COLO829 (cell line): ENCODE measurements around the gene TNRC6C.
"Not testable (repeated sequence)": the region's sequence is repeated elsewhere in the genome, so short reads cannot be mapped to it uniquely, and the experiment has no call there.

Source experiments
- DNase-seq: peaks from one replicate; pipeline ENCODE4 v3.0.0; 2012; ENCODE audit warnings: low spot score

The TNRC6C gene

GRCh38 chr17:78043031-78043430 lies 84.5 kb downstream of the TNRC6C start:
- DNase-seq: no peak

DNA sequence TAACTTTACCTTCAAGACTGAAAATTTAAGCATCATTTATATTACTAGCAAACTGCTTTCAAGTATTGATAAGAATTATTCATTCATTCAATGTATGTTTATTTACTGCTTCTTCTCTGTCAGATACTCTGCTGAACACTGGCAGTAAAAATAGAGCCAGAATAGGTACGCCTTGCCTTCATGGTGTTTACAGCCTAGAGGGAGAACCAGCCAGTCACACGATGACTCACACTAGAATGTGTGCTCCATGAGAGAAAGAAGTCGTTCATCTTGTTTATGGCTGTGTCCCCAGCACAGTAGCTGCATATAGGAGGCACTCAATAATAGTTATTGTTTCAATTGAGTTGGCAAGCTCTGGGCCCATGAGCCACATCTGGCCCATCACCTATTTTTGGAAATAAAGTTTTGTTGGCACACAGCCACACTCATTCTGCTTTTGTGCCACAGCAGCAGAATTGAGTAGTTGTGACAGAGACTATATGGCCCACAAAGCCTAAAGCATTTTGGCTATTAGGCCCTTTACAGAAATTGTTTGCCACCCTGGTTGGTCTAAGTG lies 85.9 kb downstream of the TNRC6C start:
- DNase-seq: peak; percentile 18

GRCh38 chr17:78045316-78045715 lies 86.8 kb downstream of the TNRC6C start:
- no peak for DNase-seq

- DNase-seq: no peak
Observed at GRCh38 chr17:78046923-78047322, 88.4 kb downstream of the TNRC6C start.

- DNase-seq: no peak
Observed at GRCh38 chr17:78048346-78049292, 90.1 kb downstream of the TNRC6C start.

GRCh38 chr17:78049609-78050008 lies 91.1 kb downstream of the TNRC6C start:
- no peak for DNase-seq

DNA sequence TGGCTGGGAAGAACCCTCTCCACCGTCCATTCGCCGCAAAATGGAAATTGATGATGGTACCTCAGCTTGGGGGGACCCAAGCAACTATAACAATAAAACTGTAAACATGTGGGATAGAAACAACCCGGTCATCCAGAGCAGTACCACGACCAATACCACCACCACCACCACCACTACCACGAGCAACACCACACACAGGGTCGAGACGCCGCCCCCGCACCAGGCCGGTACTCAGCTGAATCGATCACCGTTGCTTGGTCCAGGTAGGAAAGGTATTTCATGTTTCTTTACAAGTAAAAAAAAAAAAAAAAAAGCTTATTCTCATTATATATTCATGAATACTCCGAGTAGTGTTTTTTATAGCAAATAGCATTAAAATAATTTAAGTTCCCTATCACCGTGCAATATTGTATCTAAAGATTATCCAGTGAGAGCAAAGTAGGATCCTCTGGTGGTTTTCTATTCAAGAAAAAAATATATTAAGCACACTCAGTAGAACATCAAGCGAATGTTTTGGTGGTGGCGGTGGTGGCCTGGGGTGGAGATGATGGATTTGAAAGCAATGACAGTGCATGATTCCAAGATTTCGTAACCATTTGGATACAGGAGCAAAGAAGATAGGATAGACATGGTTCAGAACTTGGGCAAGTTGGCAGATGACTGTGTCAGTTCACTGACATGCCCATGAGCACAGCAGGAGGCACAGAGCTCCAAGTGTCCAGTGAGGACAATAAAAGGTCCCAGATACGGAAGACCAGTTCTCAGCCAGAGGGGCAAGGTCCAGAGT lies 92.9 kb downstream of the TNRC6C start:
- DNase-seq: no peak

DNA sequence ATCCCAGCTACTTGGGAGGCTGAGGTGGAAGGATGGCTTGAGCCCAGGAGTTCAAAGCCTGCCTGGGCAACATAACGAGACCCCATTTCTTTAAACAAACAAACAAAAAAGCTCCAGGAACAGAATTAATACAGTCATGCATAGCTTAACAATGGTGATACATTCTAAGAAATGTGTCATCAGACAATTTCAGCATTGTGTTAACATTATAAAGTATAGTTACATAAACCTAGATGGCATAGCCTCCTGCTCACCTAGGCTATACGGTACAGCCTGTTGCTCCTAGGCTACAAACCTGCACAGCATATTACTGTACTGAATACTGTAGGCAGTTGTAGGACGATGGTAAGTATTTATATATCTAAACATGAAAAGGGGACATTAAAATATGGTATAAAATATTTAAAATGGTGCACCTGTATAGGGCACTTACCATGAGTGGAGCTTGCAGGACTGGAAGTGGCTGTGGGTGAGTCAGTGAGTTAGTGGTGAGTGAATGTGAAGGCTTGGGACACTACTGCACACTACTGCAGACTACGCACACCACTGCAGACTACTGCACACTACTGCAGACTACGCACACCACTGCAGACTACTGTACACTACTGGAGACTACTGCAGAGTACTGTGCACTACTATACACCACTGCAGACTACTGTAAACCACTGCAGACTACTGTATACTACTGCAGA lies 95.4 kb downstream of the TNRC6C start:
- DNase-seq: no peak

DNA sequence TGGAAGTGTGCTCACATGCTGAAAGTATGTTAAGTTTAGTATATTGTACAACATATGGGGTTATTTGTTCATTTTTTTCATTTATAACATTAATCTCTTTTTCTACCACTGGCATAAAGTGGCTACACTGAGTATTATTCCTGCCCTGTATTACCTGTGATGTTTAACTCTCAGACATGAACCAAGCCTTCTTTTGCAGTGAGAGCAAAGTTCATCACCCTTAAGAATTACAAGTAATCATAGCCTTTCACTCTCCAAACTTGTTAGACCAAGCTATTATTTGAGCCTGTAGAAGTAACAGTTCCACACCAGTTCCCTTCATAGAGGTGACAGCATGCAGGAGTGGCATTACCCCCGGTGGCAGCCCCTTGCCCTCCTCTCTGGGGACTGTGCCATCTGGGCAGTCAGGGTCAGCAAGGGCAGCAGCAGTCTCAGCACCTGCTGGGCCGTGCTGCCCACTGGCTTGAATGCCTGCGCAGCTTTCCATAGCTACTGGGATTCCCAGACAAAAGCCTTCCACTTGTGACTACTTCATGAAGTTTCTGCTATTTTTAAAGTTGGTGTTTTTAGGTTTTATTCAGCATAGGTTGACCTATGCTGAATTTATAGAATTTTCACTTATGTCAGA lies 98.7 kb downstream of the TNRC6C start:
- DNase-seq: no peak

DNA sequence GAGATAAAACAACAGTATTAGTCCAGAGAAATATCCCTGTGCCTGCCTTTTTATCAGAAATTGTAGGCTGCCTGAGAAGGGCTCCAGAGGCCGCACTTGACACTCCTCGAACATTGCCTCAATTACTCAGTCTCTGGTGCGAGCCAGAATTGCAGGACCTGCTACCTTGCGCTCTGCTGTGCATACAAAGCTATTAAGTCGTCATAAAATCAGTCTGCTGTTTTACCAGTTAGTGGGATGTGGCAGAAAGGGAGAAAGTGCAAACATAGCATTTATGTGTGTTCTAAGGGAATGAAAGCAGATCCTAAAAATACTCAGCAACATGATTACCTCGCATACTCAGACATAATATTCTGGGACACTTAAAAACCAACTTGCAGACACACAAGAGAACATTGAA lies 99.5 kb downstream of the TNRC6C start:
- no peak for DNase-seq

DNA sequence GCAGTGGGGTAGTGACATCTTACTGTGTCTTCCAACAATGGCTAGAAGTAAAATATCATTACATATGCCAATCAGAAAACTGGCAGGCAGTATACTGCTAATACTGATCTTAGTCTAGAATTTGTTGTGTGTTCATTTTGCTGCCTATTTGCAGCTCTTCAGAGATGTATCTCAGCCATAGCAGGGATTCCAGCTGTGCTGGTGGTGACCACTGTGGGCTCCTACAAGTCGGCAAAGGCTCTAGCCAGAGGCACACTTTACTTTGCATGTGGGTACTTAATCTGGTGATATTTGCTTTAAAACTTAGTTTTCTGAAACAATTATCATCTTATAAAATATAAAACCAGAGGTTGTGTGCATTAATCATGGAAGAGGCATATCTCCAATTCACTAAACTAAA lies 100.1 kb downstream of the TNRC6C start:
- no peak for DNase-seq

DNA sequence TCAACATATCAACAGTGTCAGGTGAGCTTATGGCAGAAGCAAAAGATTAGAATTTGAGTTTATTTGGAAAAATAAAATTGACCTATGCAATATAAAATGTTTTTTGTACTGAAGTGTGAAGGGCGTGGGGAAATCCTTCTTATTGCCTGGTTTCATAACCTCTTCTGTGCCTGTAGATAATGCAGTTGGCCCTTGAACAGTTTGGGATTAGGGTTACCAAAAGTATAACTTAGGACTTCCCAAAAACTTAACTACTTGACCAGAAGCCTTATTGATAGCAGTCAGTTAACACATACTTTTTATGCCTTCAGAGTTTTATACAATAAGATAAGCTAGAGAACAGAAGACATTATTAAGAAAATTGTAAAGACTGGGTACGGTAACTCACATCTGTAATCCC lies 104.1 kb downstream of the TNRC6C start:
- no peak for DNase-seq

- no peak for DNase-seq
Observed at GRCh38 chr17:78063489-78063888, 105.0 kb downstream of the TNRC6C start.

GRCh38 chr17:78064708-78065107 lies 106.2 kb downstream of the TNRC6C start:
- no peak for DNase-seq

DNA sequence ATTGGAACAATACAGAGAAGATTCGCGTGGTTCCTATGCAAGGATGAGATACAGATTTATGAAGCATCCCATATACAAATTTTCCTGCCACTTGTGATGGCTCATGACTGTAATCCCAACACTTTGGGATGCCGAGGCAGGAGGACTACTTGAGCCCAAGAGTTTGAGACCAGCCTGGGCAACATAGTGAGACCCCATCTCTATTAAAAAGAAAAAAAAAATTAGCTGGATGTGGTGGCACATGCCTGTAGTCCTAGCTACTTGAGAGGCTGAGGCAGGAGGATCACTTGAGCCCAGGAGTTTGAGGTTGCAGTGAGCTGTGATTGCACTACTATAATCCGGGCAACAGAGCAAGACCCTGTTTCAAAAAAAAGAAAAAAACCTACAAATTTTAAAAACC lies 108.5 kb downstream of the TNRC6C start:
- DNase-seq: not testable (repeated sequence)

DNA sequence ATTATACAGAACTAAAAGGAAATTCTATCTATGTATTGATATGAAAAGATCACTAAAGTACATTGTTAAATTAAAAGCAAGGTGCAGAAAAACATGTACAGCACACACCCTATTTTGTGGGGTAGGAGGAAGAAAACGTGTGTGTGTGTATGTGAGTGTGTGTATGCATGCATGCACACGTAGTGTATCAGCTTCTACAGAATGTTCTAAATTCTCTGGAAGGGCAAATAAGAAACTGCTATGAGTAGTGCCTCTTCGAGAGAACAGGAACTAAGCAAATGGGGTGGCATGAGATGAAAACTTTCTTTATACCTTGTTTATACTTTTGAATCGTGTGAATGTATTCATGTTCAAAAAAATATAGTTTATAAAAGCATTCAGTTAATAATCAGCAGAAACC lies 111.2 kb downstream of the TNRC6C start:
- no peak for DNase-seq

DNA sequence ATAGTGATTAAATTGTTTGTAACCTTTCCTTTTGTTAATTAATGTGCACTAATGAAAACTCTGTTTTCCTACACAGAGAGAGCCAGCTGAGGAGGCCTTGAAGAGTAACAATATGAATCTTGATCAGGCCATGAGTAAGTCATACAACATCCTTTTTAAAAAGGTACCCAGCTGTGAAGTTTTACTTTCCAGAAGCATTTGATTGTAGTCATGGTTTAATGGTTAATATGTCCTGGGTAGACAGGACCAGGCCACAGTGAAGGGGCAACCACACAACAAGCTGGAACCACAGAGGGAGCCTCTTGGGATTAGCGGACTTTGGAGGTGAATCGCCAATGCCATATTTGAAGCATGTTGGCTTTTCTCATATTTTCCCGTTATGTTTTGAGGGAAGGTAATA lies 114.5 kb downstream of the TNRC6C start:
- no peak for DNase-seq

GRCh38 chr17:78075011-78075410 lies 116.5 kb downstream of the TNRC6C start:
- no peak for DNase-seq

DNA sequence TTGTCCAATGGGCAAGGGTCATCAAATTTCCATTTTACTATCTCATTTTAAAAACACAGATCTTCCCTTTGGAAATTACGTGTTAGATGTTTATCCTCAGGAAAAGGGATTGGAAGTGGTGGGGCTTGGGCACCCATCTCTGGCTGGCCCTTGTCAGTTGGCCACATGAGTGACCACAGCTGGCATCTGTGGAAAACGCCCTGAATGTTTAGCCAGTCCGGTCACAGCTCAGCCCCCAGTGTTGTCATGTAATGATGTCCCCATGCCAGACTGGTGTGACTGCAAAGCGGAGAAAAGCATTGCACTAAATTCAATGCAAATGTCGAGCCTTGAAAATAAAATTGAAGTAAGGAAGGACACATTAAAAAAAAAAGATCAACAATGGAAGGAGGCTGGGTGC lies 117.0 kb downstream of the TNRC6C start:
- DNase-seq: no peak

DNA sequence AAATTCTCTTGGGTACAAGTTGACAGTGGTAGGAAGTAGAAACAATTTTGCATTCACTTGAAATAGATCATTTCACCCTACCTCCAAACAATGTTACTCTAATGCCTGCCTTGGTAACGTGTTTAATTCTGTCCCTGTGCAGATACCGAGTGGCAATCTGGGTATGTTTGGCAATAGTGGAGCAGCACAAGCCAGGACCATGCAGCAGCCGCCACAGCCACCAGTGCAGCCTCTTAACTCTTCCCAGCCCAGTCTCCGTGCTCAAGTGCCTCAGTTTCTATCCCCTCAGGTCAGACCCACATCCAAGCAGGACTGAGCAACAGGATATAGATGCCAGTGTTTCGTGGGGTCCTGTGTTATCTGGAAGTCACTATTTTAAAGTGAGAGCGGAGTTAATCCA lies 120.8 kb downstream of the TNRC6C start:
- no peak for DNase-seq

- DNase-seq: no peak
Observed at GRCh38 chr17:78081551-78081950, 123.0 kb downstream of the TNRC6C start.

DNA sequence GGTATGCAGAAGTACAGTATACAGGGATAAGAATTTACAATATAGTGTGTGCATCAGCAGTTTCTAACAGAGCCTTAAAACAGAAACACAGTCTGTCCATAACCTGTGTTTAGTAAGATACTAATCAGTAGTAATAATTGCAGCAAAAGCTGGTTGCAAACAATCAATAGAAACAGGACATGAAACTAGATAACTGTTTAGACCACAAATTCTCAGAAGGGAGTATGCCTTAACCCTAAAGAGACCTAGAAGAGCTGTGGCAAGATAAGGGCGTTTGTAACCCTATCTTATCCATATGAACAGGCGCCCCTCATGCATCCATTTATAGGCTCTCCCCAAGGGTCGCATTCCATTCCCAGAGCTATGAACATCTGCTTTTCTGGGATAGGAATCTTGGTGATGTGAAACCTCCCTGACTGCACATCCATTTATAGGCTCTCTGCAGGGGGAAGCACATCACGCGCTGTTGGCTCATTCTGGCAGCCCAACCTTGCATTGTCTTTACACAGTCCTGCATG lies 123.9 kb downstream of the TNRC6C start:
- DNase-seq: not testable (repeated sequence)
